Body of pancreas (tissue), 4 donors: Measurements from ENCODE around the gene SH2D2A.

ENCODE experiments used
- POLR2A ChIP-seq, 3 donors: fragments of 450-650 bp; IDR thresholded peaks; one replicate each; pipeline ENCODE4 v1.6.1; 2016; ENCODE audit warnings: antibody characterized with exemption in 3 of 3, mild to moderate bottlenecking in 2 of 3
- TF ChIP-seq, protein P1 (sequence below), 7 experiments: fragments of 450-650 bp in 4 of 7; fragments of 200-600 bp in 3 of 7; sonication (generic) in 3 of 7; IDR thresholded peaks; one replicate each; pipeline ENCODE4 v1.5.1; 2016 to 2019; ENCODE audit warnings: antibody characterized with exemption in 7 of 7

GRCh38 chr1:156836892-156837291 lies 20.2 kb upstream of the SH2D2A start:
- TF ChIP-seq POLR2A (IDR thresholded peaks at IDR 0.05): no peak
- TF ChIP-seq, protein P1, sequence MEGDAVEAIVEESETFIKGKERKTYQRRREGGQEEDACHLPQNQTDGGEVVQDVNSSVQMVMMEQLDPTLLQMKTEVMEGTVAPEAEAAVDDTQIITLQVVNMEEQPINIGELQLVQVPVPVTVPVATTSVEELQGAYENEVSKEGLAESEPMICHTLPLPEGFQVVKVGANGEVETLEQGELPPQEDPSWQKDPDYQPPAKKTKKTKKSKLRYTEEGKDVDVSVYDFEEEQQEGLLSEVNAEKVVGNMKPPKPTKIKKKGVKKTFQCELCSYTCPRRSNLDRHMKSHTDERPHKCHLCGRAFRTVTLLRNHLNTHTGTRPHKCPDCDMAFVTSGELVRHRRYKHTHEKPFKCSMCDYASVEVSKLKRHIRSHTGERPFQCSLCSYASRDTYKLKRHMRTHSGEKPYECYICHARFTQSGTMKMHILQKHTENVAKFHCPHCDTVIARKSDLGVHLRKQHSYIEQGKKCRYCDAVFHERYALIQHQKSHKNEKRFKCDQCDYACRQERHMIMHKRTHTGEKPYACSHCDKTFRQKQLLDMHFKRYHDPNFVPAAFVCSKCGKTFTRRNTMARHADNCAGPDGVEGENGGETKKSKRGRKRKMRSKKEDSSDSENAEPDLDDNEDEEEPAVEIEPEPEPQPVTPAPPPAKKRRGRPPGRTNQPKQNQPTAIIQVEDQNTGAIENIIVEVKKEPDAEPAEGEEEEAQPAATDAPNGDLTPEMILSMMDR (IDR thresholded peaks at IDR 0.05): no peak
